GM23338 (cell line): Measurements from ENCODE around the gene UBLCP1.

Source experiments
- CREB1 ChIP-seq: fragments of 250-450 bp; sonication (Bioruptor Pico); IDR thresholded peaks from 2 replicates; pipeline ENCODE4 v1.5.0; 2020; ENCODE audit warnings: low read depth, mild to moderate bottlenecking, moderate library complexity
- CTCF ChIP-seq, 2 experiments: fragments of 200-600 bp in 1 of 2; sonication (generic) in 1 of 2; conservative IDR thresholded peaks; 2 replicates each; pipeline versions ENCODE4 v1.5.1 to v1.6.1; 2016 to 2017; ENCODE audit warnings: antibody characterized with exemption in 2 of 2, low read depth in 2 of 2, mild to moderate bottlenecking in 2 of 2, moderate library complexity in 1 of 2
- ETS1 ChIP-seq: IDR thresholded peaks from 2 replicates; pipeline ENCODE4 v1.6.1; 2016; ENCODE audit warnings: antibody characterized with exemption
- EZH2 ChIP-seq: fragments of 200-600 bp; sonication (generic); IDR thresholded peaks from one replicate; pipeline ENCODE4 v1.8.0; 2017; ENCODE audit warnings: antibody characterized with exemption, mild to moderate bottlenecking, low read depth; ENCODE audit not compliant: unreplicated experiment
- EZH2phosphoT487 ChIP-seq: fragments of 200-600 bp; sonication (generic); IDR thresholded peaks from one replicate; pipeline ENCODE4 v1.8.1; 2018; ENCODE audit warnings: antibody characterized with exemption; ENCODE audit not compliant: unreplicated experiment
- JUNB ChIP-seq: IDR thresholded peaks from one replicate; pipeline ENCODE4 v1.6.1; 2016; ENCODE audit warnings: antibody characterized with exemption; ENCODE audit not compliant: unreplicated experiment
- POLR2AphosphoS5 ChIP-seq: IDR thresholded peaks from 2 replicates; pipeline ENCODE4 v1.6.1; 2016; ENCODE audit warnings: antibody characterized with exemption, low read depth
- REST ChIP-seq: IDR thresholded peaks from one replicate; pipeline ENCODE4 v1.6.1; 2018; ENCODE audit warnings: antibody characterized with exemption; ENCODE audit not compliant: unreplicated experiment
- TF ChIP-seq, protein P1 (sequence below): fragments of 250-450 bp; sonication (Bioruptor Pico); IDR thresholded peaks from 2 replicates; pipeline ENCODE4 v1.5.0; 2020; ENCODE audit warnings: mild to moderate bottlenecking, moderate library complexity

DNA sequence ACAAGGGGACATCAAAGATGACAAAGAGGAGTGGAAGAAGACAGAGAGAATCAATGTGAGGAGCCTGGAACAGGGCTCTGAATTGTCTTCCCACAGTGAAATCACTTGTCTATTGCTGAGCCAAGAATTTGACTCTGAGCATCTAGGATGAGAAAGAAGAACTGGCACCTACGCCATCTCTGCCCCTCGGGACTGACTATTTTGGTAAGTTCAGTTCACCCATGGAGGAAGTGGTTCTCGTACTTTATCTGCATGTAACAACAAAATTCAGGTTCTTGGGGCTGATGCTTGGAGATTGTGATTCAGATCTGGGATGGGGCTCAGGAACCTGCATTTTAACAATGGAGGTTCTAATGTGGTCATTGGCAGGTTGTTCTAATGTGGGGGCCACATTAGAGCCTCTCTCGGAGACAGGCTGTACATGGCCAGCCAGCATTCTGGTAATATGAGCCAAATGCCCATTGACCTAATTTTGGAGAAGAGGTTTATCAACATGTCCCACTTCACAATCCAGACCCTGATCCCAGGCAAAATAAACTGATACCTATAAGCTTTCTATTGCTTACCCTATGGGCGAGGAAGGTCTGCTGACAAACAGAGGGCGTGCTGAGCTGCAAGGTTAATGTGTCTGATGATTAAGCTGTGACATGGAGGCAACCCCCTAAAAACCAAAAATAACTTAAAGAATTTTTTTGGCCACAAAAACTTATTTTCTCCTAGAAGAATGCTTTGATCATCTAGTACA is 69.9 kb downstream of the UBLCP1 start:
- TF ChIP-seq CTCF (conservative IDR thresholded peaks at IDR 0.05; ENCODE audit: low read depth in 2 of 2) (no peak), EZH2 (no peak), POLR2AphosphoS5 (no peak), EZH2phosphoT487 (no peak), CREB1 (CRISPR knock-in tag) (no peak), REST (no peak), JUNB (no peak), ETS1 (no peak)
- TF ChIP-seq, protein P1, sequence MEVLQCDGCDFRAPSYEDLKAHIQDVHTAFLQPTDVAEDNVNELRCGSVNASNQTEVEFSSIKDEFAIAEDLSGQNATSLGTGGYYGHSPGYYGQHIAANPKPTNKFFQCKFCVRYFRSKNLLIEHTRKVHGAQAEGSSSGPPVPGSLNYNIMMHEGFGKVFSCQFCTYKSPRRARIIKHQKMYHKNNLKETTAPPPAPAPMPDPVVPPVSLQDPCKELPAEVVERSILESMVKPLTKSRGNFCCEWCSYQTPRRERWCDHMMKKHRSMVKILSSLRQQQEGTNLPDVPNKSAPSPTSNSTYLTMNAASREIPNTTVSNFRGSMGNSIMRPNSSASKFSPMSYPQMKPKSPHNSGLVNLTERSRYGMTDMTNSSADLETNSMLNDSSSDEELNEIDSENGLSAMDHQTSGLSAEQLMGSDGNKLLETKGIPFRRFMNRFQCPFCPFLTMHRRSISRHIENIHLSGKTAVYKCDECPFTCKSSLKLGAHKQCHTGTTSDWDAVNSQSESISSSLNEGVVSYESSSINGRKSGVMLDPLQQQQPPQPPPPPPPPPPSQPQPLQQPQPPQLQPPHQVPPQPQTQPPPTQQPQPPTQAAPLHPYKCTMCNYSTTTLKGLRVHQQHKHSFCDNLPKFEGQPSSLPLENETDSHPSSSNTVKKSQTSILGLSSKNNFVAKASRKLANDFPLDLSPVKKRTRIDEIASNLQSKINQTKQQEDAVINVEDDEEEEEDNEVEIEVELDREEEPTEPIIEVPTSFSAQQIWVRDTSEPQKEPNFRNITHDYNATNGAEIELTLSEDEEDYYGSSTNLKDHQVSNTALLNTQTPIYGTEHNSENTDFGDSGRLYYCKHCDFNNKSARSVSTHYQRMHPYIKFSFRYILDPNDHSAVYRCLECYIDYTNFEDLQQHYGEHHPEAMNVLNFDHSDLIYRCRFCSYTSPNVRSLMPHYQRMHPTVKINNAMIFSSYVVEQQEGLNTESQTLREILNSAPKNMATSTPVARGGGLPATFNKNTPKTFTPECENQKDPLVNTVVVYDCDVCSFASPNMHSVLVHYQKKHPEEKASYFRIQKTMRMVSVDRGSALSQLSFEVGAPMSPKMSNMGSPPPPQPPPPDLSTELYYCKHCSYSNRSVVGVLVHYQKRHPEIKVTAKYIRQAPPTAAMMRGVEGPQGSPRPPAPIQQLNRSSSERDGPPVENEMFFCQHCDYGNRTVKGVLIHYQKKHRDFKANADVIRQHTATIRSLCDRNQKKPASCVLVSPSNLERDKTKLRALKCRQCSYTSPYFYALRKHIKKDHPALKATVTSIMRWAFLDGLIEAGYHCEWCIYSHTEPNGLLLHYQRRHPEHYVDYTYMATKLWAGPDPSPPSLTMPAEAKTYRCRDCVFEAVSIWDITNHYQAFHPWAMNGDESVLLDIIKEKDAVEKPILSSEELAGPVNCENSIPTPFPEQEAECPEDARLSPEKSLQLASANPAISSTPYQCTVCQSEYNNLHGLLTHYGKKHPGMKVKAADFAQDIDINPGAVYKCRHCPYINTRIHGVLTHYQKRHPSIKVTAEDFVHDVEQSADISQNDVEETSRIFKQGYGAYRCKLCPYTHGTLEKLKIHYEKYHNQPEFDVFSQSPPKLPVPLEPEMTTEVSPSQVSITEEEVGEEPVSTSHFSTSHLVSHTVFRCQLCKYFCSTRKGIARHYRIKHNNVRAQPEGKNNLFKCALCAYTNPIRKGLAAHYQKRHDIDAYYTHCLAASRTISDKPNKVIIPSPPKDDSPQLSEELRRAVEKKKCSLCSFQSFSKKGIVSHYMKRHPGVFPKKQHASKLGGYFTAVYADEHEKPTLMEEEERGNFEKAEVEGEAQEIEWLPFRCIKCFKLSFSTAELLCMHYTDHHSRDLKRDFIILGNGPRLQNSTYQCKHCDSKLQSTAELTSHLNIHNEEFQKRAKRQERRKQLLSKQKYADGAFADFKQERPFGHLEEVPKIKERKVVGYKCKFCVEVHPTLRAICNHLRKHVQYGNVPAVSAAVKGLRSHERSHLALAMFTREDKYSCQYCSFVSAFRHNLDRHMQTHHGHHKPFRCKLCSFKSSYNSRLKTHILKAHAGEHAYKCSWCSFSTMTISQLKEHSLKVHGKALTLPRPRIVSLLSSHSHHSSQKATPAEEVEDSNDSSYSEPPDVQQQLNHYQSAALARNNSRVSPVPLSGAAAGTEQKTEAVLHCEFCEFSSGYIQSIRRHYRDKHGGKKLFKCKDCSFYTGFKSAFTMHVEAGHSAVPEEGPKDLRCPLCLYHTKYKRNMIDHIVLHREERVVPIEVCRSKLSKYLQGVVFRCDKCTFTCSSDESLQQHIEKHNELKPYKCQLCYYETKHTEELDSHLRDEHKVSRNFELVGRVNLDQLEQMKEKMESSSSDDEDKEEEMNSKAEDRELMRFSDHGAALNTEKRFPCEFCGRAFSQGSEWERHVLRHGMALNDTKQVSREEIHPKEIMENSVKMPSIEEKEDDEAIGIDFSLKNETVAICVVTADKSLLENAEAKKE = no peak
